Bronchus fibroblast of lung (primary cell): ENCODE data around the gene DNAI1. TPM values are rescaled to one million over a fixed set of nuclear protein-coding genes. Genes with fewer than 3 reads are reported as not detected.

Experiments used
- total RNA-seq: library from RNA; depleted of rRNA; stranded (reverse); fragments of >200 nt; gene quantifications from 2 replicates; pipeline ENCODE4 v1.2.3, GENCODE V29; 2015

DNAI1 gene
- total RNA-seq, result not detected in 2 replicates

GRCh38 chr9:34458013-34458958, at the start of gene DNAI1, which contains the start of gene FAM219A:
TSS of gene DNAI1 (plus strand) at chr9:34458805. CDS start at chr9:34459006, 201 bp downstream.
TSS of gene FAM219A (minus strand) at chr9:34458570. CDS start at chr9:34458263, 307 bp downstream.

GRCh38 chr9:34522971-34523797, 64.6 kb downstream of the DNAI1 start, which contains the start of gene ENHO:
TSS of gene ENHO (minus strand) at chr9:34522990. CDS start at chr9:34521695, 1,295 bp downstream.

Other genes starting within 250 kb of the DNAI1 start
- gene KIF24, start 129.5 kb upstream of the DNAI1 start, total RNA-seq, result 3.7 and 4.0 TPM in 2 replicates
- gene NUDT2, start 129.2 kb upstream of the DNAI1 start, total RNA-seq, result 62.0 and 66.4 TPM in 2 replicates
- 1.2 and 1.3 TPM in 2 replicates for gene MYORG, start 81.9 kb upstream of the DNAI1 start, total RNA-seq
- gene FAM219A, start 235 bp upstream of the DNAI1 start, total RNA-seq, result 10.4 and 11.6 TPM in 2 replicates
- not detected in 2 replicates for gene ENHO, start 64.2 kb downstream of the DNAI1 start, total RNA-seq
- gene CNTFR, start 130.9 kb downstream of the DNAI1 start, total RNA-seq, result not detected in 2 replicates
- gene RPP25L, start 153.3 kb downstream of the DNAI1 start, total RNA-seq, result 33.7 and 35.5 TPM in 2 replicates
- 125 and 175 TPM in 2 replicates for gene DCTN3, start 161.7 kb downstream of the DNAI1 start, total RNA-seq
- gene ARID3C, start 170.3 kb downstream of the DNAI1 start, total RNA-seq, result not detected in 2 replicates
- gene SIGMAR1, start 179.0 kb downstream of the DNAI1 start, total RNA-seq, result 223 and 227 TPM in 2 replicates
- 15.5 and 18.5 TPM in 2 replicates for gene GALT, start 187.9 kb downstream of the DNAI1 start, total RNA-seq
- gene IL11RA, start 193.4 kb downstream of the DNAI1 start, total RNA-seq, result 13.8 and 16.5 TPM in 2 replicates
- gene CCL27, start 203.9 kb downstream of the DNAI1 start, total RNA-seq, result not detected in 2 replicates
- not detected in 2 replicates for gene CCL19, start 232.5 kb downstream of the DNAI1 start, total RNA-seq